HepG2 (cell line): ENCODE data around the gene SIRT6. TPM values are rescaled to one million over a fixed set of nuclear protein-coding genes. Genes with fewer than 3 reads are reported as not detected.
A peak's percentile ranks its signal among the peaks of the same experiment; 100 is the strongest.

Experiments
- ARNT2 ChIP-seq: sonication (generic); formaldehyde crosslinking; IDR thresholded peaks from 2 replicates; pipeline ENCODE4 v1.8.0; 2022; ENCODE audit warnings: mild to moderate bottlenecking, low read depth, missing genetic modification reagents, moderate library complexity
- CENPX ChIP-seq: sonication (generic); formaldehyde crosslinking; IDR thresholded peaks from 2 replicates; pipeline ENCODE4 v1.9.0; 2021; ENCODE audit warnings: mild to moderate bottlenecking, missing genetic modification reagents, moderate library complexity
- EP300 ChIP-seq, 3 experiments: sonication (generic) in 1 of 3; formaldehyde crosslinking in 1 of 3; IDR thresholded peaks; 2 replicates each; pipeline versions ENCODE4 v1.5.1 to v1.6.1; 2011 to 2020; ENCODE audit warnings: low read depth in 2 of 3, low read length in 2 of 3, borderline replicate concordance in 1 of 3, improper control_type of control experiment in 1 of 3, mild to moderate bottlenecking in 1 of 3, missing genetic modification reagents in 1 of 3, moderate library complexity in 1 of 3
- HNRNPL ChIP-seq: fragments of 200-400 bp; formaldehyde crosslinking; IDR thresholded peaks from 2 replicates; pipeline ENCODE4 v1.6.1; 2017; ENCODE audit warnings: mild to moderate bottlenecking, low read depth, low read length
- NFRKB ChIP-seq: fragments of 450-650 bp; IDR thresholded peaks from 2 replicates; pipeline ENCODE4 v1.6.1; 2017
- TAF1 ChIP-seq: sonication (generic); formaldehyde crosslinking; IDR thresholded peaks from 2 replicates; pipeline ENCODE4 v1.4.0; 2020; ENCODE audit warnings: missing genetic modification reagents
- TBX3 ChIP-seq: fragments of 450-650 bp; IDR thresholded peaks from 2 replicates; pipeline ENCODE4 v1.6.1; 2017; ENCODE audit warnings: antibody characterized with exemption, mild to moderate bottlenecking, inconsistent platforms, borderline replicate concordance
- TERF1 ChIP-seq: sonication (generic); formaldehyde crosslinking; IDR thresholded peaks from 2 replicates; pipeline ENCODE4 v1.8.0; 2022; ENCODE audit warnings: mild to moderate bottlenecking, missing genetic modification reagents, moderate library complexity
- ZBTB10 ChIP-seq: sonication (generic); formaldehyde crosslinking; IDR thresholded peaks from 2 replicates; pipeline ENCODE4 v1.4.0; 2020; ENCODE audit warnings: missing genetic modification reagents, borderline replicate concordance
- ZBTB38 ChIP-seq: sonication (generic); formaldehyde crosslinking; IDR thresholded peaks from 2 replicates; pipeline ENCODE4 v1.5.1; 2020; ENCODE audit warnings: mild to moderate bottlenecking, missing genetic modification reagents
- ZFP36 ChIP-seq: fragments of 150-350 bp; IDR thresholded peaks from 2 replicates; pipeline ENCODE4 v1.6.1; 2018; ENCODE audit warnings: borderline replicate concordance, low read length, low read depth; ENCODE audit not compliant: partially characterized antibody
- ZNF530 ChIP-seq: sonication (generic); formaldehyde crosslinking; IDR thresholded peaks from 2 replicates; pipeline ENCODE4 v1.5.0; 2020; ENCODE audit warnings: low read depth, mild to moderate bottlenecking, missing genetic modification reagents
- ZNF589 ChIP-seq: sonication (generic); formaldehyde crosslinking; conservative IDR thresholded peaks from 2 replicates; pipeline ENCODE4 v1.8.0; 2022; ENCODE audit warnings: mild to moderate bottlenecking, moderate library complexity, missing genetic modification reagents
- ZNF598 ChIP-seq: sonication (generic); formaldehyde crosslinking; IDR thresholded peaks from 2 replicates; pipeline ENCODE4 v1.5.1; 2020; ENCODE audit warnings: mild to moderate bottlenecking, missing genetic modification reagents, borderline replicate concordance
- ZNF773 ChIP-seq: sonication (generic); formaldehyde crosslinking; IDR thresholded peaks from 2 replicates; pipeline ENCODE4 v1.4.0; 2020; ENCODE audit warnings: missing genetic modification reagents, borderline replicate concordance
- ZXDC ChIP-seq: sonication (generic); formaldehyde crosslinking; IDR thresholded peaks from 2 replicates; pipeline ENCODE4 v1.5.0; 2020; ENCODE audit warnings: mild to moderate bottlenecking, missing genetic modification reagents
- polyA plus RNA-seq, 8 experiments: library from polyadenylated mRNA; depleted of rRNA in 3 of 8; stranded (reverse) in 7 of 8; unstranded in 1 of 8; fragments of >200 nt; fragmentation: Illumina TruSeq in 4 of 8; extraction: Trizol in 4 of 8; gene quantifications; 2 replicates each; pipeline versions ENCODE4 v1.2.1 to v1.2.3, GENCODE V29; 2011 to 2016; ENCODE audit warnings: low read depth in 4 of 8, missing spikeins in 1 of 8, mixed read lengths in 1 of 8; ENCODE audit not compliant: insufficient read depth in 1 of 8
- total RNA-seq, 5 experiments: library from RNA; depleted of rRNA; stranded (reverse); fragments of >200 nt; fragmentation: Illumina TruSeq; extraction: Trizol; gene quantifications; 2 replicates each; pipeline ENCODE4 v1.2.3, GENCODE V29; 2016; ENCODE audit warnings: low read depth in 1 of 5
- TF ChIP-seq, protein P1 (sequence below): IDR thresholded peaks from 2 replicates; pipeline ENCODE4 v1.6.1; 2016
- TF ChIP-seq, protein P2 (sequence below): IDR thresholded peaks from 2 replicates; pipeline ENCODE4 v1.6.1; 2016; ENCODE audit warnings: mild to moderate bottlenecking, missing biosample characterization, missing genetic modification reagents
- TF ChIP-seq, protein P3 (sequence below): fragments of 450-650 bp; IDR thresholded peaks from 2 replicates; pipeline ENCODE4 v1.6.1; 2016

SIRT6 gene
- total and polyA plus RNA-seq, 2 of the 13 experiments (the other 11 are each of a cell fraction or from before 2014, with no cell fraction given): 11.0 to 18.4 TPM

- TF ChIP-seq ZBTB10 (CRISPR knock-in tag) (no peak), ARNT2 (CRISPR knock-in tag) (no peak), ZNF598 (no peak), ZFP36 (no peak), CENPX (CRISPR knock-in tag) (no peak), ZBTB38 (no peak), NFRKB (no peak), ZNF530 (CRISPR knock-in tag) (peak; percentile 47; the same call in 1 of the 2 replicates), ZNF589 (0 out of 2 replicates have a peak, but pooled peaks have one; percentile 71), ZNF773 (peak; percentile 76; the same call in 1 of the 2 replicates), TERF1 (CRISPR knock-in tag) (no peak), TBX3 (no peak), TAF1 (CRISPR knock-in tag) (peak; percentile 22; the same call in 1 of the 2 replicates), HNRNPL (0 out of 2 replicates have a peak, but pooled peaks have one; percentile 44), EP300 (IDR thresholded peaks at IDR 0.05; ENCODE audit: low read depth in 2 of 2, low read length in 2 of 2) (no peak), EP300 (CRISPR knock-in tag; IDR thresholded peaks at IDR 0.05; ENCODE audit: borderline replicate concordance) (no peak), ZXDC (CRISPR knock-in tag) (no peak)
- TF ChIP-seq, protein P1, sequence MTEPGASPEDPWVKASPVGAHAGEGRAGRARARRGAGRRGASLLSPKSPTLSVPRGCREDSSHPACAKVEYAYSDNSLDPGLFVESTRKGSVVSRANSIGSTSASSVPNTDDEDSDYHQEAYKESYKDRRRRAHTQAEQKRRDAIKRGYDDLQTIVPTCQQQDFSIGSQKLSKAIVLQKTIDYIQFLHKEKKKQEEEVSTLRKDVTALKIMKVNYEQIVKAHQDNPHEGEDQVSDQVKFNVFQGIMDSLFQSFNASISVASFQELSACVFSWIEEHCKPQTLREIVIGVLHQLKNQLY (CRISPR knock-in tag): no peak
- TF ChIP-seq, protein P2, sequence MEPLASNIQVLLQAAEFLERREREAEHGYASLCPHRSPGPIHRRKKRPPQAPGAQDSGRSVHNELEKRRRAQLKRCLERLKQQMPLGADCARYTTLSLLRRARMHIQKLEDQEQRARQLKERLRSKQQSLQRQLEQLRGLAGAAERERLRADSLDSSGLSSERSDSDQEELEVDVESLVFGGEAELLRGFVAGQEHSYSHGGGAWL: peak; percentile 82; the same call in 1 of the 2 replicates
- TF ChIP-seq, protein P3, sequence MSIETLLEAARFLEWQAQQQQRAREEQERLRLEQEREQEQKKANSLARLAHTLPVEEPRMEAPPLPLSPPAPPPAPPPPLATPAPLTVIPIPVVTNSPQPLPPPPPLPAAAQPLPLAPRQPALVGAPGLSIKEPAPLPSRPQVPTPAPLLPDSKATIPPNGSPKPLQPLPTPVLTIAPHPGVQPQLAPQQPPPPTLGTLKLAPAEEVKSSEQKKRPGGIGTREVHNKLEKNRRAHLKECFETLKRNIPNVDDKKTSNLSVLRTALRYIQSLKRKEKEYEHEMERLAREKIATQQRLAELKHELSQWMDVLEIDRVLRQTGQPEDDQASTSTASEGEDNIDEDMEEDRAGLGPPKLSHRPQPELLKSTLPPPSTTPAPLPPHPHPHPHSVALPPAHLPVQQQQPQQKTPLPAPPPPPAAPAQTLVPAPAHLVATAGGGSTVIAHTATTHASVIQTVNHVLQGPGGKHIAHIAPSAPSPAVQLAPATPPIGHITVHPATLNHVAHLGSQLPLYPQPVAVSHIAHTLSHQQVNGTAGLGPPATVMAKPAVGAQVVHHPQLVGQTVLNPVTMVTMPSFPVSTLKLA: no peak
Measured at GRCh38 chr19:4172861-4173473, 9.4 kb downstream of the SIRT6 start (continued).
